ENCODE data around the gene NIF3L1. TPM values are rescaled to one million over a fixed set of nuclear protein-coding genes. Genes with fewer than 3 reads are reported as not detected.
A peak's percentile ranks its signal among the peaks of the same experiment; 100 is the strongest.

Gene NIF3L1
- total and polyA plus RNA-seq, 2 of the 13 experiments (the other 11 are each of a cell fraction or from before 2014, with no cell fraction given), result 67.9 to 75.2 TPM

- TF ChIP-seq ARID3A (IDR thresholded peaks at IDR 0.05; ENCODE audit: low read depth, low read length) (no peak), RFXAP (CRISPR knock-in tag; IDR thresholded peaks at IDR 0.05; ENCODE audit: borderline replicate concordance) (peak; percentile 97), PITX1 (CRISPR knock-in tag; IDR thresholded peaks at IDR 0.05) (peak; percentile 9; the same call in 1 of the 2 replicates), RXRB (CRISPR knock-in tag; IDR thresholded peaks at IDR 0.05; ENCODE audit: borderline replicate concordance) (peak; percentile 88), SP4 (CRISPR knock-in tag; IDR thresholded peaks at IDR 0.05) (peak; percentile 88), ATF4 (CRISPR knock-in tag; IDR thresholded peaks at IDR 0.05) (no peak; a peak in 1 of 4 replicates), FOSL2 (CRISPR knock-in tag; IDR thresholded peaks at IDR 0.05) (peak; percentile 88), ZNF138 (CRISPR knock-in tag; IDR thresholded peaks at IDR 0.05; ENCODE audit: low read depth) (peak; percentile 99), RARA (CRISPR knock-in tag; IDR thresholded peaks at IDR 0.05) (peak; percentile 94), CSRNP2 (CRISPR knock-in tag; conservative IDR thresholded peaks at IDR 0.05; ENCODE audit: low read depth) (peak; percentile 88; the same call in 1 of the 2 replicates), ZNF496 (CRISPR knock-in tag; IDR thresholded peaks at IDR 0.05; ENCODE audit: insufficient replicate concordance) (no peak), JUNB (CRISPR knock-in tag; IDR thresholded peaks at IDR 0.05; ENCODE audit: borderline replicate concordance) (no peak; the same call in 1 of the 2 replicates), ZFYVE20 (CRISPR knock-in tag; IDR thresholded peaks at IDR 0.05; ENCODE audit: borderline replicate concordance, low read depth) (no peak; the same call in none of the 2 replicates), BRCA1 (CRISPR knock-in tag; IDR thresholded peaks at IDR 0.05) (peak; percentile 99), ZNF672 (CRISPR knock-in tag; IDR thresholded peaks at IDR 0.05) (no peak), CREB3 (CRISPR knock-in tag; IDR thresholded peaks at IDR 0.05) (peak; percentile 98), ZNF260 (CRISPR knock-in tag; IDR thresholded peaks at IDR 0.05; ENCODE audit: borderline replicate concordance, low read depth) (no peak), ZNF264 (CRISPR knock-in tag; IDR thresholded peaks at IDR 0.05) (peak; percentile 85), KLF15 (CRISPR knock-in tag; IDR thresholded peaks at IDR 0.05; ENCODE audit: borderline replicate concordance) (peak; percentile 94; the same call in 1 of the 2 replicates), CCAR2 (optimal IDR thresholded peaks at IDR 0.05; ENCODE audit: low read depth, low read length) (no peak), MAF1 (CRISPR knock-in tag; IDR thresholded peaks at IDR 0.05; ENCODE audit: borderline replicate concordance) (peak; percentile 97), HOMEZ (CRISPR knock-in tag; IDR thresholded peaks at IDR 0.05; ENCODE audit: low read depth) (peak; percentile 92), KLF9 (CRISPR knock-in tag; IDR thresholded peaks at IDR 0.05; ENCODE audit: low read depth) (peak; percentile 83; the same call in 1 of the 2 replicates)
Observed at GRCh38 chr2:200864176-200865034, 24.8 kb upstream of the NIF3L1 start, which contains the start of gene CLK1 (continued).
